ENCODE results near the gene SPOCD1.

DNA sequence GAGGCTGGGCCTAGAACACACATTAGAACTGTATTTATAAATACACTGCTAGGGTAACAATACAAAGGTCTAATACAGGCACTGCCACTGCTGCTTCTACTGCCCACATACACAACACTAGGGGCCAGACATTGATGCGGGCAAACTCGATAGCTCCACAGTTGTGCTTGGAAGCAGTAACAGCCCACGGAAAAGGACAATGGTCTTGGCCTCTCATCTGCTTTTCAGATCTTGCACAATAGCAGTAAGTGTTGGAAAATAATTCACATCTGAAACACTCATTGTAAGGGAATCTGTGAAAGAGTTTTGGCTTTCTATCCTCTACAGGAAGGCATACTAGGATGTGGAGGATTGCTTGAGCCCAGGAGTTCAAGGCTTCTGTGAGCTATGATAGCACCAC, 6.9 kb upstream of the SPOCD1 start:
- TF ChIP-seq, protein P1, sequence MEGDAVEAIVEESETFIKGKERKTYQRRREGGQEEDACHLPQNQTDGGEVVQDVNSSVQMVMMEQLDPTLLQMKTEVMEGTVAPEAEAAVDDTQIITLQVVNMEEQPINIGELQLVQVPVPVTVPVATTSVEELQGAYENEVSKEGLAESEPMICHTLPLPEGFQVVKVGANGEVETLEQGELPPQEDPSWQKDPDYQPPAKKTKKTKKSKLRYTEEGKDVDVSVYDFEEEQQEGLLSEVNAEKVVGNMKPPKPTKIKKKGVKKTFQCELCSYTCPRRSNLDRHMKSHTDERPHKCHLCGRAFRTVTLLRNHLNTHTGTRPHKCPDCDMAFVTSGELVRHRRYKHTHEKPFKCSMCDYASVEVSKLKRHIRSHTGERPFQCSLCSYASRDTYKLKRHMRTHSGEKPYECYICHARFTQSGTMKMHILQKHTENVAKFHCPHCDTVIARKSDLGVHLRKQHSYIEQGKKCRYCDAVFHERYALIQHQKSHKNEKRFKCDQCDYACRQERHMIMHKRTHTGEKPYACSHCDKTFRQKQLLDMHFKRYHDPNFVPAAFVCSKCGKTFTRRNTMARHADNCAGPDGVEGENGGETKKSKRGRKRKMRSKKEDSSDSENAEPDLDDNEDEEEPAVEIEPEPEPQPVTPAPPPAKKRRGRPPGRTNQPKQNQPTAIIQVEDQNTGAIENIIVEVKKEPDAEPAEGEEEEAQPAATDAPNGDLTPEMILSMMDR (conservative IDR thresholded peaks at IDR 0.05; ENCODE audit: low read length): no peak
- no peak for TF ChIP-seq EZH2phosphoT487 (IDR thresholded peaks at IDR 0.05; ENCODE audit: borderline replicate concordance, low read depth, low read length)
